Activated gamma-delta T cell treated with Interleukin-2 at 50 U/mL for 16 hours (primary cell): ENCODE data around the gene CIDEB.
A peak's percentile ranks its signal among the peaks of the same experiment; 100 is the strongest.

Experiments used
- DNase-seq: peaks from one replicate; pipeline ENCODE4 v3.0.0-alpha.2; 2020

The CIDEB gene

DNA sequence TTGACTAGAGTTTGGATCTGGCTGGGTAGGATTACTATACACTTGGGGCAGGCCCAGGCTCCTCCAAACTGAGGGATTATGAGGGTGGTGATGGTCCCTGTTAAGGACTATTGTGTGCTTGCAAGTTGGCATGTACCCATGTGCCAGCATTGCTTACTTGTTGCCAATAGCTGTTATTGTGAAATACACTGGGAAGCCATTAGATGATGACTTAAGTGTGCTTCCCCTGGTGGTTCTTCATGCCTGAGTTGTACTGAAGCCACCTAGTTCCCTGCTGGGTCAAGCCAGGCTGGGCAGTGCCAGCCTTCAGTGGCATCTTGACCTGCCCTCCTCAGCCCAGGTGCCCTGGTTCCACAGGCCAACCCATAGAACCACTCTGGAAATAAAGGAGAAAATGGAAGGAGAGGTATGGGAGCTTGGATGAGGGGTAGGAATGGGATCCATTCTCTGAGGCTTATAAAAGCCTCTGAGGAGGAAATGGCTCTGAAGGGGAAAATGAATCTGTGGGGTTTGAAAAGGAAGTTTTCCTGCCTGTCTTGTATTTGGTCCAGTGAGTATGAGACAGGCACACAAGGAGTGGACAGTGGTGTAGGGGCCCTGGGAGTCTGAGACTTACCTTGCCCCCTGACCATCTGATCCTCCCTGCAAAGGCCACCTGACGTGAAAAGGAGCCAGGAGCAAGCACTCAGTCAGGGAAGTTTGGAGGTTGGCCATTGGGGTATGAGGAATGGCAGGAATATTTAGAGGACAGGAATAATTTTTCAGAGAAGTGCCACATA lies 4.2 kb upstream of the CIDEB start:
- no peak for DNase-seq

DNA sequence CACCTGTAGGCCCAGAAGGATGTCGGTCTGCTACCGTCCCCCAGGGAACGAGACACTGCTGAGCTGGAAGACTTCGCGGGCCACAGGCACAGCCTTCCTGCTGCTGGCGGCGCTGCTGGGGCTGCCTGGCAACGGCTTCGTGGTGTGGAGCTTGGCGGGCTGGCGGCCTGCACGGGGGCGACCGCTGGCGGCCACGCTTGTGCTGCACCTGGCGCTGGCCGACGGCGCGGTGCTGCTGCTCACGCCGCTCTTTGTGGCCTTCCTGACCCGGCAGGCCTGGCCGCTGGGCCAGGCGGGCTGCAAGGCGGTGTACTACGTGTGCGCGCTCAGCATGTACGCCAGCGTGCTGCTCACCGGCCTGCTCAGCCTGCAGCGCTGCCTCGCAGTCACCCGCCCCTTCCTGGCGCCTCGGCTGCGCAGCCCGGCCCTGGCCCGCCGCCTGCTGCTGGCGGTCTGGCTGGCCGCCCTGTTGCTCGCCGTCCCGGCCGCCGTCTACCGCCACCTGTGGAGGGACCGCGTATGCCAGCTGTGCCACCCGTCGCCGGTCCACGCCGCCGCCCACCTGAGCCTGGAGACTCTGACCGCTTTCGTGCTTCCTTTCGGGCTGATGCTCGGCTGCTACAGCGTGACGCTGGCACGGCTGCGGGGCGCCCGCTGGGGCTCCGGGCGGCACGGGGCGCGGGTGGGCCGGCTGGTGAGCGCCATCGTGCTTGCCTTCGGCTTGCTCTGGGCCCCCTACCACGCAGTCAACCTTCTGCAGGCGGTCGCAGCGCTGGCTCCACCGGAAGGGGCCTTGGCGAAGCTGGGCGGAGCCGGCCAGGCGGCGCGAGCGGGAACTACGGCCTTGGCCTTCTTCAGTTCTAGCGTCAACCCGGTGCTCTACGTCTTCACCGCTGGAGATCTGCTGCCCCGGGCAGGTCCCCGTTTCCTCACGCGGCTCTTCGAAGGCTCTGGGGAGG lies 3.1 kb upstream of the CIDEB start, which contains the start of gene LTB4R:
Gene LTB4R (plus strand): TSS at position 857 of the 959 bp plus-strand sequence. CDS start 4,150 bp downstream, outside the sequence.
- peak; percentile 64 for DNase-seq

DNA sequence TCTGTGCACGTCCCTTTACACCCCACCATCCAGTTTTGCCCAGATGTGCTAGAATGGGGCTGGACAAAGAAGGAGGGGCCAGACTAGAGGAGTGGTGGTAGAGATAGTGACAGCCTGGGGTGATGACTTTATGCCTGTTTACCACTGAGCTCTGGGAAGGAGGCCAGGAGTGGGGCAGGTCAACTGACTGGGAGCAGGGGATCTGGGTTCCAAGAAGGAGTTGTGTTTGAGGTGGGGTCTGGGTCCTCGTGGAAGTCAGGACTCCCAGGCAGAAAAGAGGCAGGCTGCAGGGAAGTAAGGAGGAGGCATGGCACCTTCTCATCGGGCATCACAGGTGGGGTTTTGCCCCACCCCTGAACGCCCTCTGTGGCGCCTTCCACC lies 2.5 kb upstream of the CIDEB start:
- DNase-seq: no peak

DNA sequence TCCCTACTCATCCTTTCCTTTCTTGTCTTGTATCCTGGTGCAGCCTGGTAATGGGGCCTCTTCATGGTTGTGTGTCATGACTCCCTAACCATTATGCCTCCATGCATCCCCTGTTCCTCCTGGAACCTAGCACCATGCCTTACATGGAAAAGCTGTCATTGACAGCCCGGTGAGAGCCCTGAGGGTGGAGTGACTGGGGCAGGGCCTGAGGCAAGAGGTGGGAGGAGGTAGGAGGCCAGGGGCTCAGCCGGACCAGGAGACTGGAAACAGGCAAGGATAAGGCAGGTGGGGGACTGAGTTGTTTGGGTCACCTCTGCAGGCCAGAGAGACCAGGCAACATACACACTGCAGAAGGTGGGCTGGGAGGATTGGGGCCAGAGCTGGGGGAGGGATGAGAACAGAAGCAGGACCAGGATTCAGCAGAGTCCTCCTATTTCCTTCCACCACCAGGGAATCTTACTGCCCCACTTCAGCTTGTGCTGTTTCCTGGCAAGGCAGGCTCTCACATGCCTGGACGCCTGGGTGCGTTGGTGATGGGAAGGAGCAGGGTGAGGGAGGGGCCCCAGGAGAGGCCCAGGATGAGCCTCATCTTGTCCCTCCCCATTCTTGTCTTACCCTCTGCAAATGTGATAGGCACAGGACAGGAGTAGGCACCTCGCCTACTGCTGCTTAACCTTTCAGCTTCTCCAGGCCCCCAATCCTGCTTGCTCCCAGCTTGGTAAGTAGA lies 1.9 kb upstream of the CIDEB start, which contains the start of gene LTB4R2:
Gene LTB4R2 (plus strand): TSS at position 603 of the 727 bp plus-strand sequence. CDS start 525 bp downstream, outside the sequence.
- no peak for DNase-seq

DNA sequence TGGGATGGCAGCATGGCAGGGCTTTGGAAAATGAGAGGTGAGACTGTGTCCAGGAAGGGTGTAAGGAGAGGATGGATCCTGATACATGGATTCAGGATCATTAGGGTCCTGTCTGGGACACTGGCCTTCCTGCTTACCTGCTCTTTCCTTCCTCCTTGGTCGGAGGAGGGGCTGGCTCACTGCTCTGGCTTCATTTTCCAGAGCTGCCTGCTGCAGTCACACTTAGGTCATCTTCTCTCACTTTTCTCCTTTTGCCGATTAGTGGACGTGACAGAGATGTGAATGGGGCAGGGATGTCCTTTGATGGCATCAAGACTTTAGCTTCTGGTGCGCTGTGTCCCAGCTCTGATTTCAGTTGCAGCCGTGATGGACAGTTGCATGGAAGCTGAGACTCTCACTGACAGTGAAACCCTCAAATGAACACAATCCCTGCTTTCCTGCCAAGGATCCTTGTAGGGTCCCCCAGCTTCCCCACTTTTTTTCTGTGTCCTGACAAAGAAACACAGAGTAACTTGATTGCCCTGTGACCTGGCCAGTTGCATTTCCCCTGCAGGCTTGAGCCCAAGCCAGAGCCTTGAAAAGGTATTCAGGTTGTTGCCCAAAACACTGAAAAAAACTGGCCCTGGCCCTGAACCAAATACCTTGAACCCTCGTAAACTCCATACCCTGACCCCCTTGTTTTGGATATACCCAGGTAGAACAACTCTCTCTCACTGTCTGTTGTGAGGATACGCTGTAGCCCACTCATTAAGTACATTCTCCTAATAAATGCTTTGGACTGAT lies 756 bp upstream of the CIDEB start:
- DNase-seq: no peak

DNA sequence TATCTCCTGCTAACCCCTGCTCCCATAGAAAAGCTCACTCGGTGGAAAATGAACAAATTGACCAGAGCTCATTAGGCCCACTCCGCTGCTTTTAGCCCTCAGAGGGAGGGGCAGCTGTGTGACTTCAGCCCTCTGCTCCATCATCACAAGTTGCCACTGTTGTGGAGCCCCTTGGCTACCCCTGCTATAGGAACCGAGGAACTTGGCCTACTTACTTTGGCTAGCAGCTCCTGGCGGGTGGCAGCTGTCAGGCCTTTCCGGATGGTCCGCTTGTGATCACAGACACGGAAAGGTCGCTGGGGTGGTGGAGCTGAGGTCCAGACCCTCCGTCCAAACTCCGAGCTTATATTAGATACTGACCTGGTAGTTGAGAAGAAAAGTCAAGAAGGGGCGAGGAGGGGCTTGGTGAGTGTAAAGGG lies 612 bp downstream of the CIDEB start:
- DNase-seq: no peak

DNA sequence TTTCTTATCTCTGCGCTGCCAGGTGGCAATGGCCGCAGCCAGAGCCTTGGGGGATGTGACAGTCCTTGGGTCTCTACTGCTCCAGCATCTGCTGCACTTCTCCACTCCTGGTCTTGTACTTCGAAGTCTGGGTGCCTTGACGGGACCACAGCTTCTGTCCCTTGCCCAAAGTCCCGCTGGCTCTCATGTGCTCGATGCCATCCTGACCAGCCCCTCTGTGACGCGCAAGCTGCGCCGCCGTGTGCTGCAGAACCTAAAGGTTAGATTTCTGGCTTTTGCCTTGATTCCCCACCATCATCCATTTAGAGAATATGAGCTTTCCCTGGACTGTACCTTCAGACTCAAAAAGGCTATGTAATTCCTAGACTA lies 3.8 kb downstream of the CIDEB start:
- DNase-seq: no peak

DNA sequence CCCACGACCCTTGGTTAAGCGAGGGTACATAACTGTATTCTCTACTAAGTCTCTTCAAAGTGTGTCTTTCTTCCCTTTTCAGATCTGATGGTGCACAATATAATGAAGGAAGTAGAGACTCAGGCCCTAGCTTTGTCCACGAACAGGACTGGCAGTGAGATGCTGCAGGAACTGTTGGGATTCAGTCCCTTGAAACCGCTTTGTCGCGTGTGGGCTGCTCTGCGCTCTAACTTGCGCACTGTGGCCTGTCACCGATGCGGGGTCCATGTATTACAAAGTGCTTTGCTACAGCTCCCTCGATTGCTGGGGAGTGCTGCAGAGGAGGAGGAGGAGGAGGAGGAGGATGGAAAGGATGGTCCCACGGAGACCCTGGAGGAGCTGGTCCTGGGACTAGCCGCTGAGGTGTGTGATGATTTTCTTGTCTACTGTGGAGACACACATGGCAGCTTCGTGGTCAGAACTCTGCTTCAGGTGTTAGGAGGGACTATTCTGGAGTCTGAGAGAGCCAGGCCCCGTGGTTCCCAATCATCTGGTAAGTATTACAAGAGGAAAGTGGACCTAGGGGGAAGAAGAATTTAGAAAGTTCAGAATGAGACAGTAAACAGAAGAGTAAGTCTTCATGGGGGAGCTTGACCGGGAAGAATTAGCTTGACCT lies 7.3 kb downstream of the CIDEB start:
- no peak for DNase-seq

DNA sequence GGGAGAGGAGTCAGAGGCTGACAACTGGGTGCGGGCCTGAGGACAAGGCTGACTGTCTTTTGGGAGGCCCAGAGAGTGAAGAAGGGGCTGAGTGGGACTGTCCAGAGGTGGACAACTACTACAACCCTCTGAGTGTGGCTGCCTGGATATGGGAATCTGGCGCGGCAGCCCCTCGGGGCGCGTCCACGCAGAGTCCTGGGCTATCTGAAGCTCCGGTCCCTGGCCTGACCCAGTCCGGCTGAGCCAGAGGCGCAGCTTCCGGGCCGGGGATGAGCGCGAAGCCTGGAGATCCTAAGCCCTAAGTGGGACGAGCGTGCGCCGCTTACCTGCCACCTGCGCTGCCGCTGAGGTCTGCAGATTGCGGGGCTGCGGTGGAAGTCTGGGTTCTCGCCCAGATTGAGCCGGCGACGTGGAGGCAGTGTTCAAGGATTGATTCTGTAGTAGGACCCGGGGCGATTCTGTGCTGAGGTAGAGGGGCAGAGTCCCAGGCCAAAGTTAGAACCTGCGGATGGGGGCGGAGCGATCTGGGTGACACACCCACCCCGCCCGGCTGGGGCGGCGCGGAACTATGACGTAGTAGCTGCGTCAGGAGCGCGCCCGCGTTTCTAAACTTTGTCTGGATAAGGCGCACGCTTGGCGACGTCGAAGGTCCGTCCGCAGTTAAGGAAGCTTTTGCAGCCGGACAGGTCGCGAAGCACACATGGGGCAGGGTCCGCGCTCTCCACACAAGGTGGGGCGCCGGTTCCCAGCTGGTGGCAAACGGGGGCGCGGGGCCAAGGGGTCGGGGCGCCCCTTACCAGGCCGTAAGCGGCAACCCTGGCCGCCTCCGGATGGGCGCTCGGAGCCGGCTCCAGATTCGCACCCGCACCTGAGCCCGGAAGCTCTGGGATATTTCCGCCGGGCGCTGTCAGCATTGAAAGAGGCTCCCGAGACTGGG lies 8.3 kb downstream of the CIDEB start, which contains the start of the genes DHRS1 and NOP9:
Gene DHRS1 (minus strand): TSS at position 526 of the 937 bp plus-strand sequence. CDS start 674 bp downstream, outside the sequence.
Gene NOP9 (plus strand): TSS at position 596 of the 937 bp plus-strand sequence. CDS start 105 bp downstream, at position 701.
- DNase-seq: peak; percentile 90

DNA sequence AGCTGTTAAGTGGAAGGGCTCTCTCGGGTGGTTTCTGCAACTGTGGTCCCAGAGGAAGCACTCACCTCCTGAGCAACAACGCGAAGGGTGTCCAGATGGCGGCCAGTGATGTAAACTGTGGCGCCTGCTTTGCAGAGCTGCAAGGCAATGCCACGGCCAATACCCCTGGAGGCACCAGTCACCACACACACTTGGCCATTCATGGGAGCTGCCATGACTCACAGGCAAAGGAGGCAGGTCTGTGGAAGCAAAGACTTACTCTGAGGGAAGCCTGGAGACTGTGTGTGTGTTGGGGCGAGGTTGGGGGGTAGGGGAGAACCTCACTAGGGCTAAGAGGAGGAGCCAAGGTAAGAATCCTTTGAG lies 8.9 kb downstream of the CIDEB start:
- DNase-seq: no peak

DNA sequence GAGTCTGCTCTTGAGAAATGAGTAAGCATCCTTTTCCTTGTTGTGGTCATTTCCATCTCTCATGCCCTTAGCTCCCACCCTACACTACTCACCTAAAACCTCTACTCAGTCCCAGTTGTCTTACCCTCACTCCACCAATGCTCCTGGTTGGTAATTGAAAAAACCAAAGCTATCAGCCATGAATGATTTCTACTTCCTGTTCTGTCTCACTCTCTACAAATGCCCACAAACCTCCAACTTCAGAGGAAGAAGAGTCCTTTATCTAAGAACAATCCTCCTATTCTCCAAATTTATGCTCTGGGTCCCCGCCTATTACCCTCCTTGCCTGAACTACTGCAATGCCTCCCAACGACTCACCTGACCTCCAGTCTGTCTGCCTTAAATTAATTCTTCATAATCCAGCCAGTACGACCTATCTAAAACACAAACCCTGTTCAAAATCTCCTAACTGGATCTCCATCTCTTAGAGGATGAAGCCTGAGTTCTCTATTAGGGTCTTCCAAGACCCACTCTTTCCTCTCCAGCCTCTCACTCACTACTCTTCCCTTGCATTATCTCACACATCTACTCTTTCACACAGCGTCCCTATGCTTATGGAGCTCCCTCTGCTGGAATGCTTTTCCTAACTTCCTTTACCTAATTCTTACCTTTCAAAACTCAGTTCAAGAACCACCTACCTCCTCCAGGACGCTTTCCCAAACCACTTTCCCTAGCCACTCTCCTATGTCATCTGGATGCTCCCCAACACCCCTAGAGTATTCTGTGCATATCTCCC lies 10.4 kb downstream of the CIDEB start:
- DNase-seq: no peak

DNA sequence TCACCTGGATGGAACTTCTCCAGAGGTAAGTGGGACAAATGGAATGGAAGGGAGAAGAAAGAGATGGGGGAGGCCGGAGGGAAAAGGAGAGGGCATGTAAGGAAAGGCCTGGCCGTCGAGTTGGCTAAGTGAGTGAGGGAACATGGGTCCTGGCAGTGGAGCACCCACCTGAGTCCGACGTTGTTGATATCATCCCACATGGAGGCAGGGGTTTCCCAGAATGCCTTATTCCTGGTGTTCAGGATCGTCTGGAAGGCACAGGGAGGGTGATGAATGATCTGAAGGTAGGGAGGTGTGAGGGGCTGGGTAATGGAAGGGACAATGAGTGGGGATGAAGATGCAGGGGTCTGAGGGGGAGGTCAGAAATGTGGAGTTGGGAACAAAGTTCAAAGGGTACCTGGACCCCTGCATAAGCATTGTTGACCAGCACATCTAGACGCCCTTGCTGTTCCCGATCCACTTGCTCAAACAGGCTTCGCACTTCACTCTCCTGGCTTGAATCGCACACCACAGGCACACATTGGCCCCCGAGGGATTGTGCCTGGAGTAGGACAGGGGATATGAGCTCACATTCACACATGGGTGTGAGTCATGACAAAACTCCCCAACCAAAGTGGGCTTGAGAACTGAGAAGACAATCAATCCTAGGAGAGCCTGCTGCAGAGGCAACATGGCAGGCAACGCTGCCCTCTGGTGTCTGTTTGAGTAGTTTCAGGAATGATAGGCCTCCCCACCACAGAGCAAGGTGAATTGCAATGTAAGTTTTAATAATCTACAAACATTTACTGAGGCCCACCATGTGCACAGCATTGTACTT lies 11.2 kb downstream of the CIDEB start:
- peak; percentile 61 for DNase-seq

DNA sequence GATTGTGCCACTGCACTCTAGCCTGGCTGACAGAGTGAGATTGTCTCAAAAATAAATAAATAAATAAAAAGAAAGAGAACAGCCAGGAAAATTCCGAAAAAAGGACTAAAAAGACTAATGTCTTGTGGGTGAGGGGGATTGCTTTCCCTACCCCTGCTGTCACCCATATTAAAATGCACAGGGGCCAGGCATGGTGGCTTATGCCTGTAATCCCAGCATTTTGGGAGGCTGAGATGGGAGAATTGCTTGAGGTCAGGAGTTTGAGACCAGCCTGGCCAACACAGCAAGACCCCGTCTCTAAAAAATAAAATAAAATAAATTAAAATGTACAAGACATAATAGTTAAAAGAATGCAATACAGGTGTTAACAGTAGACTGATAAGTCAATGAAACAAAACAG lies 14.3 kb downstream of the CIDEB start:
- no peak for DNase-seq

DNA sequence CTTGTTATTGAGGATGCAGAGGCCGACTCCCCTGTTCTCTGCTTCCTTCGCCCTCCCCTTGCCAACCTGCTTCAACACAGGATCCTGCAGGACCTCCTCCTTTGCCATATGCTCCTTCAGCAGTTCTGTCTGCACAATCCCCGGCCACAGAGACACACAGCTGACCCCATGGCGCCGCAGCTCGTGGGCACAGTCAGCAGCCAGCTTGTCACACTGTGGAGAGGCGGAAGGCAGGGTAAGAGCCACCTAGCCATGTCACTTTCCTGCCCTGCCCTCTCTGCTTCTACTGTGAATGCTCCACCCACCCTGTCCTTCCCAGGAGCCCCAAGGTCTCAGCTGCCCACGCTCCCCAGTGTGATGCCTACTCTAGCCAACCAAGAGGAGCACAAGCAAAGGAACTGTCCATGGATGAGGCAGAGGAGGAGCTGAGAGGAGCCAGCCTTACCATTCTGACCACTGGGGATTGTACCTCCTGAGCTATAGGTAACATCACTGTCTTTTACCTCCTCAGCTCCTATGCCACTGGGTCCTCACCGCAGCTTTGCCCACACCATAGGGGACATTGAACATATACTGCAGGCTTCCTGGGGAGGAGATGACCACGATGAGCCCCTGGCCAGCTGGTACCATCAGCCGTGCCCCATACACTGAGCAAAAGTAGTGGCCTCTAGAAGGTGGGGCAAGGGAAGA lies 15.5 kb downstream of the CIDEB start:
- no peak for DNase-seq

DNA sequence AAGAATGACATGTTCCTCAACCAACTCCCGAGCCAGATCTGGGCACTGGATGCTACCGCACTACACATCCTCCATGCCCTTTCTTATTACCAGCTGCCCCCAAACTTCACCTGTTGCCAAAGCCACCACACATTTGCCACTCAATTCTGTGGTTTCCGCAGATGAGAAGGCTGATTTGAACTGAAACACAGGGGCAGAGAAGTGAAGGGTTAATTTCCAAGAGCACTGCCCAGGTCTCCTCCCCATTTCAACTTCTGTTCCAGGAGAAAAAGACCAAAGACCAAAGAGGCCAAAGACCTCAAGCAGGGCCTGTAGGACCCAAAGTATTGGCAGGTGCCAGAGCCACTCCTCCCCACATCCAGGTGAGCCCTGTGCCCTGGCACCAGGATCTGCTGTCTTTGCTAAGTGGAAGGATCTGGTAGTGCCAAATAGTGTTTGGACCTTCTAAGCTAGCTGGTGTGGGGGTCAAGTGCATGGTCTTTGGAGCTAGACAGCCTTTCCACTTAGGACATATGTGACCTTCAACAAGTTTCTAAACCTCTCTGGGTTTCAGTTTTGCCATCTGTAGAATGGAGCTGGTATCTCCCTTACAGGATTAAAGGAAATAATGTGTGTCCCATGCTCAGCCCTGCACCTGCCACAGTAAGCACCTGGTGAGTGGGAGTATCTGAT lies 16.2 kb downstream of the CIDEB start:
- no peak for DNase-seq

DNA sequence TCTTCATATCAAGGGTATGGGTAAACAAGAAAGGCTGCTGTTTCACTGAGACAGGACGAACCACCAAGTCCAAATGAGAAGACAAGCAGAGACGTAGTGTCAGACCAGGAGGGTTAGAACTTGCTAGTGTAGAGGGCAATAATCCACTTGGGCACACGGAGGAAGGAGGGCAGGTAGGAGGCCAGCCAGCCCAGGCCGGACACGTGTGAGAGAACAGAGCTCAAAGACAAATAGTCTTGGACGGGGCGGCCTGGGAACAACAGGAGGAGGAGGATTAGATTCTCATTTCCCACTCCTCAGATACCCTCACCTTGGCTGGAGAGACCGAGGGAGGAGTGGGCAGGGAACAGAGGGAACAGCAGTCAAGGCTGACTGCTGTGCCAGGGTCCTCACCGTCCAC lies 17.0 kb downstream of the CIDEB start:
- no peak for DNase-seq

DNA sequence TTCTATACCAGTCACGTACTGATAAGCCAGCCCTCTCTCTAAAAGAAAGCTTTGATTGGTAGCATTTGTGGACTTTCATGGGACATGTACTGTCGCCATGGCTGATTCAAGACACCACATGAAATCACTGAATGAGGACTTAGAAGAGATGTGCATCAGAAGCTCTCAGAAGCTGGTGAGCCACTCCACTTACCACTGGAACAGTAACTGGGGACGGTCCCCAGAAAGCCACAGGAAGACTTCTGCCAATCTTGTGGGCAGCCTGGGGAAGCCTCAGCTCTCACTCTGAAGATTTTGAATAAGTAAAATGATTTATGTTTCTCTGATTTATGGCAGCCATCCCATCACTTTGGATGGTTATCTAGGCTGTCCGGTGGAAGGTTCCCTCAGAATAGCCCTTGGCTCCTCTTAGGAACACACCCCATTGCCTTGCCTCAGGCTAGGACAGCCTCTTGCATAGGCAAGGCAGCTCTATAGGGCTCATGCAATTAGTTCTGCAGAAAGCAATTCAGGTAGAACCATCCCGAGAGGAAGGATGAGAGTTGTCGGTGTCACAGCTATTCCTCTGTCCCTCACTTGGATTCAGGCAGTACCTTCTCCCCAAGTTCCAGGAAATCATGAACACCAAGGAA lies 18.0 kb downstream of the CIDEB start:
- no peak for DNase-seq
